Testis (tissue), 2 donors: ENCODE data around the gene STK40.

Source experiments
- CTCF ChIP-seq, 3 experiments: fragments of 450-650 bp in 2 of 3; fragments of 200-600 bp in 1 of 3; sonication (generic) in 1 of 3; IDR thresholded peaks; one replicate each; pipeline ENCODE4 v1.5.1; 2016 to 2019; ENCODE audit warnings: antibody characterized with exemption in 3 of 3, mild to moderate bottlenecking in 2 of 3, moderate library complexity in 1 of 3
- POLR2A ChIP-seq: fragments of 450-650 bp; IDR thresholded peaks from one replicate; pipeline ENCODE4 v1.6.1; 2017; ENCODE audit warnings: antibody characterized with exemption, mild to moderate bottlenecking, moderate library complexity

GRCh38 chr1:36355811-36356210, 29.9 kb downstream of the STK40 start:
- TF ChIP-seq CTCF (IDR thresholded peaks at IDR 0.05) (no peak), POLR2A (no peak)
